Measurements from ENCODE around the gene GPR173. TPM values are rescaled to one million over a fixed set of nuclear protein-coding genes. Genes with fewer than 3 reads are reported as not detected.

The GPR173 gene
- total RNA-seq, 4 donors from 2014 or later, result 0.21 to 2.3 (median 0.72) TPM

- Histone ChIP-seq H3K27ac (peak overlapping the region; percentile 92), H3K36me3 (peaks cover 15% of the 10 kb centered on the region), H3K9me3 (no peaks in the 10 kb centered on the region), H3K27me3 (no peaks in the 10 kb centered on the region), H3K4me3 (peak overlapping the region; percentile 42), H3K4me1 (peaks cover 26% of the 10 kb centered on the region)
- peak in 1 of 2 donors; percentile 67 for DNase-seq (ENCODE audit: low spot score in 2 of 2)
- no peak for TF ChIP-seq POLR2AphosphoS5 (IDR thresholded peaks at IDR 0.05)
- TF ChIP-seq CTCF (IDR thresholded peaks at IDR 0.05), result peak; percentile 68 to 73
- TF ChIP-seq EP300 (IDR thresholded peaks at IDR 0.05), result no peak
- whole genome bisulfite sequencing, result 23% methylated on average over 11 of the region's 11 CpGs
Measured at GRCh38 chrX:53089224-53089842, 40.7 kb downstream of the GPR173 start.

GRCh38 chrX:53089925-53090324 lies 41.3 kb downstream of the GPR173 start:
- H3K27ac ChIP-seq, result no peak overlapping the region
- no peak for TF ChIP-seq POLR2A (IDR thresholded peaks at IDR 0.05)
- no peak for TF ChIP-seq CTCF (IDR thresholded peaks at IDR 0.05)
- no peak for TF ChIP-seq EP300 (IDR thresholded peaks at IDR 0.05)
- no peak for TF ChIP-seq POLR2AphosphoS5 (IDR thresholded peaks at IDR 0.05)
- DNase-seq (ENCODE audit: low spot score in 2 of 2), result no peak
- peaks cover 10% of the 10 kb centered on the region for H3K36me3 ChIP-seq
- no peaks in the 10 kb centered on the region for H3K27me3 ChIP-seq
- peaks cover 29% of the 10 kb centered on the region for H3K4me1 ChIP-seq
- H3K9me3 ChIP-seq, result no peaks in the 10 kb centered on the region
- 44% methylated on average over 2 of the region's 2 CpGs for WGBS
- no peak overlapping the region for H3K4me3 ChIP-seq

GRCh38 chrX:53091354-53091753 lies 42.8 kb downstream of the GPR173 start:
- TF ChIP-seq EP300 (IDR thresholded peaks at IDR 0.05) (no peak), POLR2A (IDR thresholded peaks at IDR 0.05) (no peak), CTCF (IDR thresholded peaks at IDR 0.05) (no peak), POLR2AphosphoS5 (IDR thresholded peaks at IDR 0.05) (no peak)
- Histone ChIP-seq H3K27ac (no peak overlapping the region), H3K9me3 (no peaks in the 10 kb centered on the region), H3K36me3 (no peaks in the 10 kb centered on the region), H3K27me3 (no peaks in the 10 kb centered on the region), H3K4me1 (peaks cover 36% of the 10 kb centered on the region), H3K4me3 (no peak overlapping the region)
- 89% methylated on average over 2 of the region's 2 CpGs for WGBS
- DNase-seq (ENCODE audit: low spot score in 2 of 2), result no peak

- H3K27ac ChIP-seq, result peak overlapping the region; percentile 89
- no peaks in the 10 kb centered on the region for H3K36me3 ChIP-seq
- 34% methylated on average over 16 of the region's 16 CpGs for WGBS
- H3K4me3 ChIP-seq, result peak overlapping the region; percentile 69
- DNase-seq (ENCODE audit: low spot score in 2 of 2), result peak; percentile 87 to 91
- no peaks in the 10 kb centered on the region for H3K9me3 ChIP-seq
- no peaks in the 10 kb centered on the region for H3K27me3 ChIP-seq
- TF ChIP-seq POLR2A (IDR thresholded peaks at IDR 0.05), result no peak
- no peak for TF ChIP-seq POLR2AphosphoS5 (IDR thresholded peaks at IDR 0.05)
- no peak for TF ChIP-seq EP300 (IDR thresholded peaks at IDR 0.05)
- TF ChIP-seq CTCF (IDR thresholded peaks at IDR 0.05), result peak; percentile 40 to 44
- peaks cover 18% of the 10 kb centered on the region for H3K4me1 ChIP-seq
Measured at GRCh38 chrX:53093177-53093655, 44.6 kb downstream of the GPR173 start.

- Histone ChIP-seq H3K4me3 (peak within 1 kb of the TSS; percentile 69), H3K36me3 (peaks cover 3% of the 10 kb centered on the region), H3K27ac (peak within 1 kb of the TSS; percentile 89), H3K9me3 (no peaks in the 10 kb centered on the region), H3K27me3 (no peaks in the 10 kb centered on the region), H3K4me1 (peaks cover 15% of the 10 kb centered on the region)
- DNase-seq (ENCODE audit: low spot score in 2 of 2), result peak; percentile 89 to 92
- WGBS, result 42% methylated on average over 53 of the region's 67 CpGs
- no peak for TF ChIP-seq EP300 (IDR thresholded peaks at IDR 0.05)
- peak in 2 of 3 donors; percentile 29 to 63 for TF ChIP-seq POLR2AphosphoS5 (IDR thresholded peaks at IDR 0.05)
Measured at GRCh38 chrX:53093748-53094581, 45.4 kb downstream of the GPR173 start, which contains the start of gene KANTR. Gene KANTR, plus strand, starts transcription at chrX:53094142. Its CDS starts 30,131 bp downstream, at chrX:53124273.
